Neural cell (in vitro differentiated cells): ENCODE results near the gene PFDN2. TPM values are rescaled to one million over a fixed set of nuclear protein-coding genes. Genes with fewer than 3 reads are reported as not detected.

ENCODE experiments used
- H2AFZ ChIP-seq: fragments of 200-600, 300-800 bp; sonication (generic), shearing (Covaris generic); 2 replicates; pipeline ENCODE4 v1.6.0; 2014; ENCODE audit warnings: low read depth, mild to moderate bottlenecking, antibody characterized with exemption, low read length, moderate library complexity
- H3F3A ChIP-seq: fragments of 200-600 bp; shearing (Covaris generic); 2 replicates; pipeline ENCODE4 v1.6.1; 2016; ENCODE audit warnings: mild to moderate bottlenecking, moderate library complexity, mixed read lengths, antibody characterized with exemption, low read length; ENCODE audit not compliant: insufficient read depth, poor library complexity, severe bottlenecking
- H3K27ac ChIP-seq: fragments of 200-600, 300-800 bp; sonication (generic), shearing (Covaris generic); 2 replicates; pipeline ENCODE4 v1.5.1; 2014; ENCODE audit warnings: mild to moderate bottlenecking, low read length, moderate library complexity
- H3K27me3 ChIP-seq: fragments of 300-800, 200-600 bp; sonication (generic), shearing (Covaris generic); 2 replicates; pipeline ENCODE4 v1.6.0; 2014; ENCODE audit warnings: mild to moderate bottlenecking, low read depth, low read length, moderate library complexity; ENCODE audit not compliant: insufficient read depth
- H3K36me3 ChIP-seq: fragments of 300-800, 200-600 bp; sonication (generic), shearing (Covaris generic); 2 replicates; pipeline ENCODE4 v1.5.1; 2014; ENCODE audit warnings: mild to moderate bottlenecking, antibody characterized with exemption, low read length, moderate library complexity; ENCODE audit not compliant: insufficient read depth
- H3K4me2 ChIP-seq: fragments of 300-800, 200-600 bp; sonication (generic), shearing (Covaris generic); 2 replicates; pipeline ENCODE4 v1.6.0; 2014; ENCODE audit warnings: mild to moderate bottlenecking, low read length
- H3K4me3 ChIP-seq: fragments of 300-800, 200-600 bp; sonication (generic), shearing (Covaris generic); 2 replicates; pipeline ENCODE4 v1.5.1; 2014; ENCODE audit warnings: mild to moderate bottlenecking, low read length, moderate library complexity
- H3K79me2 ChIP-seq: fragments of 200-600 bp; shearing (Covaris generic); replicated peaks from 2 replicates; pipeline ENCODE4 v1.6.0; 2014; ENCODE audit warnings: mild to moderate bottlenecking, low read length, moderate library complexity; ENCODE audit not compliant: insufficient read depth
- H3K9ac ChIP-seq: fragments of 300-800, 200-600 bp; sonication (generic), shearing (Covaris generic); 2 replicates; pipeline ENCODE4 v1.6.1; 2016; ENCODE audit warnings: mild to moderate bottlenecking, low read length, mixed read lengths
- H3K9me2 ChIP-seq: fragments of 200-600 bp; shearing (Covaris generic); 2 replicates; pipeline ENCODE4 v1.6.1; 2016; ENCODE audit warnings: mild to moderate bottlenecking, low read length, mixed read lengths; ENCODE audit not compliant: insufficient read depth
- H3K9me3 ChIP-seq: fragments of 200-600, 300-800 bp; sonication (generic), shearing (Covaris generic); 2 replicates; pipeline ENCODE4 v1.6.1; 2016; ENCODE audit warnings: mild to moderate bottlenecking, mixed run types, low read length, moderate library complexity, mixed read lengths
- H4K20me1 ChIP-seq: fragments of 200-600 bp; shearing (Covaris generic); 2 replicates; pipeline ENCODE4 v1.6.1; 2016; ENCODE audit warnings: mild to moderate bottlenecking, mixed run types; ENCODE audit not compliant: insufficient read depth
- EP300 ChIP-seq: fragments of 450-650 bp; conservative IDR thresholded peaks from 2 replicates; pipeline ENCODE4 v1.6.1; 2014; ENCODE audit warnings: antibody characterized with exemption, mild to moderate bottlenecking, moderate library complexity; ENCODE audit not compliant: poor library complexity, severe bottlenecking
- EZH2 ChIP-seq: fragments of 200-600, 300-800 bp; shearing (Covaris generic), sonication (generic); IDR thresholded peaks from 2 replicates; pipeline ENCODE4 v1.6.1; 2014; ENCODE audit warnings: antibody characterized with exemption, low read length, borderline replicate concordance, mild to moderate bottlenecking; ENCODE audit not compliant: insufficient read depth, poor library complexity, severe bottlenecking
- MXI1 ChIP-seq: fragments of 450-650 bp; conservative IDR thresholded peaks from 2 replicates; pipeline ENCODE4 v1.6.1; 2014; ENCODE audit warnings: antibody characterized with exemption, mild to moderate bottlenecking; ENCODE audit not compliant: poor library complexity, severe bottlenecking
- POLR2AphosphoS5 ChIP-seq: IDR thresholded peaks from 2 replicates; pipeline ENCODE4 v1.6.1; 2012
- RAD21 ChIP-seq: fragments of 450-650 bp; conservative IDR thresholded peaks from 2 replicates; pipeline ENCODE4 v1.6.1; 2014; ENCODE audit warnings: antibody characterized with exemption, mild to moderate bottlenecking, moderate library complexity
- SMC3 ChIP-seq: fragments of 450-650 bp; conservative IDR thresholded peaks from 2 replicates; pipeline ENCODE4 v1.6.1; 2014; ENCODE audit warnings: antibody characterized with exemption, mild to moderate bottlenecking, moderate library complexity; ENCODE audit not compliant: poor library complexity
- TAF1 ChIP-seq: IDR thresholded peaks from 2 replicates; pipeline ENCODE4 v1.6.1; 2012; ENCODE audit warnings: low read depth
- polyA plus RNA-seq: library from polyadenylated mRNA; depleted of rRNA; stranded (reverse); fragments of >200 nt; gene quantifications from 2 replicates; pipeline ENCODE4 v1.2.3, GENCODE V29; 2014
- TF ChIP-seq, protein P1 (sequence below): IDR thresholded peaks from 2 replicates; pipeline ENCODE4 v1.6.1; 2012; ENCODE audit warnings: borderline replicate concordance
- TF ChIP-seq, protein P2 (sequence below): fragments of 450-650 bp; IDR thresholded peaks from 2 replicates; pipeline ENCODE4 v1.5.1; 2014; ENCODE audit warnings: antibody characterized with exemption, mild to moderate bottlenecking, moderate library complexity; ENCODE audit not compliant: poor library complexity, severe bottlenecking

PFDN2 gene
- polyA plus RNA-seq, 1 donor from 2014 or later = 193 TPM

GRCh38 chr1:161096015-161096414, 21.8 kb downstream of the PFDN2 start:
- no peaks in the 10 kb centered on the region for H4K20me1 ChIP-seq
- H3K4me3 ChIP-seq = no peak overlapping the region
- no peaks in the 10 kb centered on the region for H3F3A ChIP-seq
- H3K27me3 ChIP-seq = no peaks in the 10 kb centered on the region
- no peak overlapping the region for H3K4me2 ChIP-seq
- no peak overlapping the region for H3K27ac ChIP-seq
- no peak overlapping the region for H3K9ac ChIP-seq
- H2AFZ ChIP-seq = no peak overlapping the region
- no peaks in the 10 kb centered on the region for H3K9me3 ChIP-seq
- H3K79me2 ChIP-seq = no peaks in the 10 kb centered on the region
- TF ChIP-seq TAF1 (no peak), EP300 (no peak), EZH2 (no peak), POLR2AphosphoS5 (no peak), SMC3 (no peak), RAD21 (no peak), MXI1 (no peak)
- TF ChIP-seq, protein P1, sequence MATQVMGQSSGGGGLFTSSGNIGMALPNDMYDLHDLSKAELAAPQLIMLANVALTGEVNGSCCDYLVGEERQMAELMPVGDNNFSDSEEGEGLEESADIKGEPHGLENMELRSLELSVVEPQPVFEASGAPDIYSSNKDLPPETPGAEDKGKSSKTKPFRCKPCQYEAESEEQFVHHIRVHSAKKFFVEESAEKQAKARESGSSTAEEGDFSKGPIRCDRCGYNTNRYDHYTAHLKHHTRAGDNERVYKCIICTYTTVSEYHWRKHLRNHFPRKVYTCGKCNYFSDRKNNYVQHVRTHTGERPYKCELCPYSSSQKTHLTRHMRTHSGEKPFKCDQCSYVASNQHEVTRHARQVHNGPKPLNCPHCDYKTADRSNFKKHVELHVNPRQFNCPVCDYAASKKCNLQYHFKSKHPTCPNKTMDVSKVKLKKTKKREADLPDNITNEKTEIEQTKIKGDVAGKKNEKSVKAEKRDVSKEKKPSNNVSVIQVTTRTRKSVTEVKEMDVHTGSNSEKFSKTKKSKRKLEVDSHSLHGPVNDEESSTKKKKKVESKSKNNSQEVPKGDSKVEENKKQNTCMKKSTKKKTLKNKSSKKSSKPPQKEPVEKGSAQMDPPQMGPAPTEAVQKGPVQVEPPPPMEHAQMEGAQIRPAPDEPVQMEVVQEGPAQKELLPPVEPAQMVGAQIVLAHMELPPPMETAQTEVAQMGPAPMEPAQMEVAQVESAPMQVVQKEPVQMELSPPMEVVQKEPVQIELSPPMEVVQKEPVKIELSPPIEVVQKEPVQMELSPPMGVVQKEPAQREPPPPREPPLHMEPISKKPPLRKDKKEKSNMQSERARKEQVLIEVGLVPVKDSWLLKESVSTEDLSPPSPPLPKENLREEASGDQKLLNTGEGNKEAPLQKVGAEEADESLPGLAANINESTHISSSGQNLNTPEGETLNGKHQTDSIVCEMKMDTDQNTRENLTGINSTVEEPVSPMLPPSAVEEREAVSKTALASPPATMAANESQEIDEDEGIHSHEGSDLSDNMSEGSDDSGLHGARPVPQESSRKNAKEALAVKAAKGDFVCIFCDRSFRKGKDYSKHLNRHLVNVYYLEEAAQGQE = no peak
- TF ChIP-seq, protein P2, sequence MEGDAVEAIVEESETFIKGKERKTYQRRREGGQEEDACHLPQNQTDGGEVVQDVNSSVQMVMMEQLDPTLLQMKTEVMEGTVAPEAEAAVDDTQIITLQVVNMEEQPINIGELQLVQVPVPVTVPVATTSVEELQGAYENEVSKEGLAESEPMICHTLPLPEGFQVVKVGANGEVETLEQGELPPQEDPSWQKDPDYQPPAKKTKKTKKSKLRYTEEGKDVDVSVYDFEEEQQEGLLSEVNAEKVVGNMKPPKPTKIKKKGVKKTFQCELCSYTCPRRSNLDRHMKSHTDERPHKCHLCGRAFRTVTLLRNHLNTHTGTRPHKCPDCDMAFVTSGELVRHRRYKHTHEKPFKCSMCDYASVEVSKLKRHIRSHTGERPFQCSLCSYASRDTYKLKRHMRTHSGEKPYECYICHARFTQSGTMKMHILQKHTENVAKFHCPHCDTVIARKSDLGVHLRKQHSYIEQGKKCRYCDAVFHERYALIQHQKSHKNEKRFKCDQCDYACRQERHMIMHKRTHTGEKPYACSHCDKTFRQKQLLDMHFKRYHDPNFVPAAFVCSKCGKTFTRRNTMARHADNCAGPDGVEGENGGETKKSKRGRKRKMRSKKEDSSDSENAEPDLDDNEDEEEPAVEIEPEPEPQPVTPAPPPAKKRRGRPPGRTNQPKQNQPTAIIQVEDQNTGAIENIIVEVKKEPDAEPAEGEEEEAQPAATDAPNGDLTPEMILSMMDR = no peak
- no peaks in the 10 kb centered on the region for H3K36me3 ChIP-seq
- H3K9me2 ChIP-seq = no peaks in the 10 kb centered on the region

DNA sequence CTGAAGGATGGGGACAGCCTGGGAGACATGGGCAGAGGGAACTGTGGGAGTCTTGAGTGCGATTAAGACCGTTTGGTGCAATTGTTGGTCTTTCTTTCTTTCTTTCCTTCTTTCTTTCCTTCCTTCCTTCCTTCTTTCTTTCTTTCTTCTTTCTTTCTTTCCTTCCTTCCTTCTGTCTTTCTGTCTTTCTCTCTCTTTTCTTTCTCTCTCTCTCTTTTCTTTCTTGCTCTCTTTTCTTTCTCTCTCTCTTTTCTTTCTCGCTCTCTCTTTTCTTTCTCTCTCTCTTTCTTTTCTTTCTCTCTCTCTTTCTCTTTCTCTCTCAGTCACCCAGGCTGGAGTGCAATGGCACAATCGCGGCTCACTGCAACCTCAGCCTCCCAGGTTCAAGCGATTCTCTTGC, 22.6 kb downstream of the PFDN2 start:
- no peaks in the 10 kb centered on the region for H3K79me2 ChIP-seq
- TF ChIP-seq EZH2 (no peak), RAD21 (no peak), SMC3 (no peak), TAF1 (no peak)
- H3K36me3 ChIP-seq = no peaks in the 10 kb centered on the region

GRCh38 chr1:161094481-161094880, 23.4 kb downstream of the PFDN2 start:
- Histone ChIP-seq H3K9me3 (no peaks in the 10 kb centered on the region), H3K27me3 (no peaks in the 10 kb centered on the region), H3K4me2 (no peak overlapping the region), H3K79me2 (no peaks in the 10 kb centered on the region), H3K36me3 (no peaks in the 10 kb centered on the region), H3F3A (no peaks in the 10 kb centered on the region), H4K20me1 (no peaks in the 10 kb centered on the region), H3K27ac (no peak overlapping the region), H3K9ac (no peak overlapping the region), H2AFZ (no peak overlapping the region), H3K4me3 (no peak overlapping the region), H3K9me2 (no peaks in the 10 kb centered on the region)
- TF ChIP-seq, protein P1 = no peak
- no peak for TF ChIP-seq RAD21
- TF ChIP-seq EP300 = no peak
- TF ChIP-seq EZH2 = no peak

More for the DNA sequence above, 22.6 kb downstream of the PFDN2 start:
- Histone ChIP-seq H3K9me3 (no peaks in the 10 kb centered on the region), H3K4me3 (no peak overlapping the region), H2AFZ (no peak overlapping the region), H3K27ac (no peak overlapping the region), H3K4me2 (no peak overlapping the region), H3K9me2 (no peaks in the 10 kb centered on the region), H3K27me3 (no peaks in the 10 kb centered on the region), H4K20me1 (no peaks in the 10 kb centered on the region), H3F3A (no peaks in the 10 kb centered on the region), H3K9ac (no peak overlapping the region)
